Hippocampal formation (tissue), 2 donors: ENCODE measurements around the gene ZNRD2.

ENCODE experiments used
- DNase-seq, 2 donors: peaks; one replicate each; lab custom pipeline; 2025; lab: John Stamatoyannopoulos, UW

The ZNRD2 gene

GRCh38 chr11:65538232-65538914, 31.9 kb upstream of the ZNRD2 start:
- no peak for DNase-seq

DNA sequence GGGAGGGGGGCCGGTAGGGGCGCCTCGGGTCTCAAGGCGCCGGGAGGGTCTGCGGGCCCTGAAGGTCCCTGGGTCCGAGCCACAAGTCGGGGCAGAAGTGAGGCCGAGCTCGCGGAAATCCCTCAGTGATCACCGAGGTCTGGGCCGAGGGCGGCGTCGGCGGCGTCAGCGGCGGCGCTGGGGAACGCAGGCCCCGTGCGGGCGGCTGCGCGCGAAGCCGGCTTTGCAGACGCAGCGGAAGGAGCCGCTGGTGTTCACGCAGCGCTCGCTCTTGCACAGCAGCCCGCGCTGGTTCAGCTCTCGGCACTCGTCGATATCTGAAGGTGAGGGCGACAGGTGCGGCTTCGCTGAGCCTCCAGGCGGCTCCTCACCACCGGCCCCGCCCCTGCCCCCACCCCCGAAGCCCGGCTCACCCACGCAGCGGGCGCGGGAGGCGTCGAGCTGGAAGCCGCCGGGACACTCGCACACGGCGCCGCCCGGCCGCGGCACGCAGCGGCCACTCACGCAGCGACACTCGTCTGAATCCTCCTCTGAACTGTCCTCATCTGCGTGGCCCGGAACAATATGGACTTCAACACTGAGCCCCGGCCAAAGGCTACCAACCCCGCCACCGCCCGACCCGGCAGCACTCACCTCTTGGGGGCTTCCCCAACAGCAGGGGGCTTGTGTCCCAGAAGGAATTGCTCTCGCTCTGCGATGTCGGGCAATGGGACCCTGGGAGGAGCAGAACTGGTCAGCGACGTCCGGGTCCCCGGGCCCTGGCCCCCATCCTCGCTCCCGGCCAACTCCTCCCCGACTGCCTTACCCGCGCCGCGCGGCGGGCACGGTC, 31.1 kb upstream of the ZNRD2 start:
- DNase-seq, result no peak

GRCh38 chr11:65539744-65540289, 30.5 kb upstream of the ZNRD2 start:
- no peak for DNase-seq

- peak; percentile 68 to 93 for DNase-seq
These were observed 29.8 kb upstream of the ZNRD2 start for GRCh38 chr11:65540290-65541092.

- DNase-seq, result no peak
These were observed 28.9 kb upstream of the ZNRD2 start for GRCh38 chr11:65541093-65541982.

DNA sequence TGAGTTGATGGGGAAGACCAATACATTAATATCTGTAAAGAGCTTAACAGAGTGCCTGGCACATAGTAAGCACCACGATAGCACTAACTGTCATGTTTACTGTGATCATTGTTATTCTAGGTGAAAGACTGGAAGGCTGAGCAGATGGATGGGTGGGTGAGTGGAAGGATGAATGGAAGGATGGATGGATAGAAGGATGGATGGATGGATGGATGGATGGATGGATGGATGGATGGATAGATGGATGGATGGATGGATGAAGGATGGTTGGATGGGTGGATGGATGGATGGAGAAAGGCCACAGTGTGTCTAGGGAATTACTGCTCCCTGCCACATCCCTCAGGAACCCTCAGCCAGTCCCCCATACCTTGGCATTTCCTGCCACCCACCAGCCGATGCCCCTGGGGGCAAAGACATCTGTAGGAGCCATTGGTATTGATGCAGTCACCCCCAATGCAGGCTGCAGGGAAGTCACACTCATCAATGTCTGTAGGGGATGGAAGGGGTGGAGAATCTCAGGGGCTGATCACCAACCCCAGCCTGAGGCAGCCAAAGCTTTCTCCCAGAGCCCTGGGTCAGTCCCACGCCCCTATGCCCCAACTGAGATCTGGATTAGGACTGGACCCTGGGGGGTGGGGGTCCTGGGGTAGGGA, 27.4 kb upstream of the ZNRD2 start:
- no peak for DNase-seq

DNA sequence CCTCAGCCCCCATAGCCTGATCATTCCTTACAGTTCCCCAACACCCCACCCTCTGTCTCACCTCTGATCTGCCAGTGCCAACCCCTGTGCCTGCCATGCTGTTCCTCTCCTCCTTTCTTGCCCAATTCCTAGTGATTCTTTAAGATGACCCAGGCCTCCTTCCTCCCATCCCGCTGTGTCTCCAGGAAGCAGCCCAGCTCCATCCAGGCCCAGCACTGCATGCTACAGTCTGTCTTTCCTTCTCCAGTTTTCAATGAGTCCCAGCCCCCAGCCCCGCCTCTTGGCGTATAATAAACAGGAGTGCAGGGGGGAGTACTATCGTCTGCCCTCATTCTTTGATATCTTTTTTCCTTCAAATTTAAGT, 24.4 kb upstream of the ZNRD2 start:
- no peak for DNase-seq

- peak in 1 of 2 donors; percentile 47 for DNase-seq
These were observed 23.9 kb upstream of the ZNRD2 start for GRCh38 chr11:65546217-65546958.

- DNase-seq, result no peak
These were observed 22.7 kb upstream of the ZNRD2 start for GRCh38 chr11:65547446-65548125.

DNA sequence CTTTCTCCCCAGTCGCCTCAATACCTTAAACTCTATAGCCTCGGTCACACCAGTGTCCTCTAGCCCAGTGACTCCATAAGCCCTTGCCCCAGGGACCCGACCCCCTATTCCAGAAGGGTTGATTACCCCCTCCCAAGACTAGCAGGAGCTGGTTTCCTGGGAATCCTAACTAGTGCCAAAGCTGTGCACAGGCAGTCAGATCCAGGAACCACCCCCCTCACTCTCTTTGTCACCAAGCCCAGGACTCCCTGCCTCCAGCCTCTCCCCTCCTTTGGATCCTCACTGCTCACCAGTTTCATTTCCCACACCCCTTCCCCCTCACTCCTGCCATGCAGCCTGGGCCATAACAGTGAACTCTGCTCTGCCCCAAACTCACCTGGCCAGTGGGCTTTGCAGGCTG, 21.9 kb upstream of the ZNRD2 start:
- DNase-seq, result peak in 1 of 2 donors; percentile 7

DNA sequence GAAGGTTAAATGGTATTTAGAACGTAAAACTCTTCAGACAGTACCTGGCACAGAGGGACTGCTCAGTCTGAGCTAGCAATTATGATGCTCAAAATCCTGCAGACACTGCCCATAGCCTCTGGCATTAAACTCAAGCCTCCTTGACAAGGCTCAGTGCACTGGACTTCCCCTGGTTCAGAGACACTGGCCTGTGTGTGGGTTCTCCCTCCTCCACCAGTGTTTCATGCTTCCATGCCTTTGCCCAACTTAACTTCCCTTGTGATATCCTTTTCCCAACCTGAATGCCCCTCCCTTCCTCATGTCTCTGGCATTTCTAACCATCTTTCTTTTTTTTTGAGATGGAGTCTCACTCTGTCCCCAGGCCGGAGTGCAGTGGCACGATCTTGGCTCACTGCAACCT, 21.2 kb upstream of the ZNRD2 start:
- DNase-seq, result no peak

DNA sequence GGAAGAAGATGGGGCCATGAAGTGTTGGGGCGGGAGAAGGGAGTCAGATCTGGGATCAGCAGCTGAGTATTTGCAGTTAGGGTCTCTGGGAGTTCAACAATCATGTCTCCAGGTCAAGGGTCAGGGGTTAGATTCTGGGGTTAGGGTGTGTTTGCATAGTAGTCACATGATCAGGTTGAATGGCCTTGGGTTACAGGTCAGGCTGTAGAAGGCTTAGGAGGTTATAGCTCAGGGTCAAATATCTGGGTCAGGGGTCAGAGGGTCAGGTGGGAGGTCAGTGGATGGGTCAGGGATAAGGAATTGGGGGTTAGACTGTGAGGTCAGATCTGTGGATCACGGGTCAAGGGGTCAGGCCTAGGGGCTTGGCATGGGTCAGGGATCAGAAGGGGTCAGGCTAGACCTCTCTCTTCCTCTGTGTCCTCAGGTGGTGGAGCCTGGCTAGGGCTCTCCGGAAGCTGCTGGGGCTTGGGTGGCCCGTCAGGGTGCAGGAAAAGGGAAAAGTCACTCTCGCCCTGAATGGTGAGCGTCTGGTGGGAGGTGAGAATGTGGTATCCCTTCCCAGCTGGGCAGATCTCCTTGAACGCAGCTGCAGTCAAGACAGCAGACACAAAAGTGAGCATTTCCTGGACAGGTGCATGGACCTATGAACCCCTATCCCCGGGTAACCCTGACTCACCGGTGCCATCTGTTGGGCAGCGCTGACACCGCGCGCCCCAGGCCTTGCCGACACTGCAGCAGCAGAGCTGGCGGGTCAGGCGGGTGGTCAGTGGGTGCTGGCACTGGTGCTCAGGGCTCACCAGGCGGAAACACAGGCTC, 18.5 kb upstream of the ZNRD2 start:
- no peak for DNase-seq

DNA sequence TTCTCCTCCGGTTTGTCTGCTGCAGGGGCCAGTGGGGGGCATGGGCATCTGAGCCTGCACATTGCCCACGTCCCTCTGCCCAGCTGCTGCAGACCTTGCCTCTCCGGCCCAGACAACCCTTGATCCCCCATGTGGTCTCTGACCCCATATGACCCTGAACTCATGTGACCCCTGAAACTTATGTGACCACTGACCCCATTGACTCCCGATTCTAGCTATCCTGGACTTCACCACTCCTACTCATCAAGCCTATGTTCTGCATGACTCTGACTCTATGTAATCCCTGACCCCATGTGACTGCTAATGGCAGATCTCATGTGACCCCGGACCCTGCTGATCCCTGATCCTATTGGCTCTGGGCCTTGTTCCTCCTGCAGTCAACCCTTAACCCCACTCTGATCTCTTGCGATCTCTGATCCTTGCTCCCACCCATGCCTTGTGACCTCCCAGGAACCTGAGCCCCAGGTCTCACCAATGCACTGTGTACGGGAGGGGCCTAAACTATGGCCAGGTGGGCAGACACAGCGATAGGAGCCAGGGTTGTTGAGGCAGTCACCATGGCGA, 17.8 kb upstream of the ZNRD2 start:
- no peak for DNase-seq

GRCh38 chr11:65553301-65554001, 16.8 kb upstream of the ZNRD2 start:
- no peak for DNase-seq

- DNase-seq, result no peak
These were observed 16.0 kb upstream of the ZNRD2 start for GRCh38 chr11:65554057-65554818.

- DNase-seq, result no peak
These were observed 15.3 kb upstream of the ZNRD2 start for GRCh38 chr11:65554842-65555430.
